Fibroblast of mammary gland (primary cell): ENCODE results near the gene ANG.
A peak's percentile ranks its signal among the peaks of the same experiment; 100 is the strongest.
"Not testable (repeated sequence)": the region's sequence is repeated elsewhere in the genome, so short reads cannot be mapped to it uniquely, and the experiment has no call there.

Experiments used
- DNase-seq: peaks from one replicate; pipeline ENCODE4 v3.0.0-alpha.2; 2010; ENCODE audit warnings: low read depth
- H3K4me3 ChIP-seq: 2 replicates; pipeline ENCODE4 v1.5.1; 2011; ENCODE audit warnings: low read depth, mild to moderate bottlenecking, low read length, moderate library complexity; ENCODE audit not compliant: control insufficient read depth
- CTCF ChIP-seq: conservative IDR thresholded peaks from 2 replicates; pipeline ENCODE4 v1.5.1; 2011; ENCODE audit warnings: low read depth, low read length, inconsistent platforms; ENCODE audit not compliant: control insufficient read depth, insufficient read depth

The ANG gene

GRCh38 chr14:20688167-20688839 is at the start of gene ANG:
TSS of gene ANG (plus strand) at chr14:20688764. CDS start at chr14:20693565, 4,801 bp downstream.
- no peak for DNase-seq
- TF ChIP-seq CTCF, result no peak
- no peak within 1 kb of the TSS for H3K4me3 ChIP-seq

GRCh38 chr14:20641591-20641990 is 47.0 kb upstream of the ANG start, which contains the start of gene OR6S1:
TSS of gene OR6S1 (minus strand) at chr14:20641691. CDS start at chr14:20641691, 0 bp downstream.
- TF ChIP-seq CTCF, result no peak
- H3K4me3 ChIP-seq, result no peak within 1 kb of the TSS
- DNase-seq, result no peak

- DNase-seq, result no peak
Measured at GRCh38 chr14:20642182-20642581, 46.4 kb upstream of the ANG start.

GRCh38 chr14:20642755-20643154 is 45.8 kb upstream of the ANG start:
- not testable (repeated sequence) for H3K4me3 ChIP-seq

More at GRCh38 chr14:20642182-20642581, 46.4 kb upstream of the ANG start:
- H3K4me3 ChIP-seq, result no peak overlapping the region
- no peak for TF ChIP-seq CTCF

GRCh38 chr14:20644520-20644919 is 44.0 kb upstream of the ANG start:
- no peak for TF ChIP-seq CTCF
- DNase-seq, result no peak
- no peak overlapping the region for H3K4me3 ChIP-seq

More at GRCh38 chr14:20642755-20643154, 45.8 kb upstream of the ANG start:
- not testable (repeated sequence) for DNase-seq

GRCh38 chr14:20645481-20645880 is 43.1 kb upstream of the ANG start:
- H3K4me3 ChIP-seq, result no peak overlapping the region
- no peak for DNase-seq
- TF ChIP-seq CTCF, result no peak

- H3K4me3 ChIP-seq, result peak overlapping the region; percentile 56
- DNase-seq, result peak; percentile 92
- no peak for TF ChIP-seq CTCF
Measured at GRCh38 chr14:20652996-20653975, 35.3 kb upstream of the ANG start.
